NB4 (cell line): Measurements from ENCODE around the gene NAALADL2.
"Not testable (repeated sequence)": the region's sequence is repeated elsewhere in the genome, so short reads cannot be mapped to it uniquely, and the experiment has no call there.

Experiments
- DNase-seq: peaks from one replicate; pipeline ENCODE4 v3.0.0; 2010; ENCODE audit warnings: low read depth
- H3K4me3 ChIP-seq: one replicate; pipeline ENCODE4 v1.5.1; 2011; ENCODE audit warnings: mild to moderate bottlenecking, low read depth, low read length, moderate library complexity
- CTCF ChIP-seq: IDR thresholded peaks from one replicate; pipeline ENCODE4 v1.5.1; 2012; ENCODE audit warnings: low read depth, low read length
- MAX ChIP-seq: IDR thresholded peaks from 2 replicates; pipeline ENCODE4 v1.6.1; 2011; ENCODE audit warnings: low read depth, low read length
- MYC ChIP-seq: IDR thresholded peaks from 2 replicates; pipeline ENCODE4 v1.6.1; 2011; ENCODE audit warnings: low read depth, low read length
- POLR2A ChIP-seq: IDR thresholded peaks from 2 replicates; pipeline ENCODE4 v1.6.1; 2011; ENCODE audit warnings: mild to moderate bottlenecking; ENCODE audit not compliant: insufficient read length; ENCODE audit errors: extremely low read depth

NAALADL2 gene

GRCh38 chr3:175447521-175447920 lies 588.4 kb downstream of the NAALADL2 start:
- H3K4me3 ChIP-seq = no peak overlapping the region
- TF ChIP-seq MAX (no peak), POLR2A (no peak), CTCF (no peak), MYC (no peak)
- DNase-seq = no peak

DNA sequence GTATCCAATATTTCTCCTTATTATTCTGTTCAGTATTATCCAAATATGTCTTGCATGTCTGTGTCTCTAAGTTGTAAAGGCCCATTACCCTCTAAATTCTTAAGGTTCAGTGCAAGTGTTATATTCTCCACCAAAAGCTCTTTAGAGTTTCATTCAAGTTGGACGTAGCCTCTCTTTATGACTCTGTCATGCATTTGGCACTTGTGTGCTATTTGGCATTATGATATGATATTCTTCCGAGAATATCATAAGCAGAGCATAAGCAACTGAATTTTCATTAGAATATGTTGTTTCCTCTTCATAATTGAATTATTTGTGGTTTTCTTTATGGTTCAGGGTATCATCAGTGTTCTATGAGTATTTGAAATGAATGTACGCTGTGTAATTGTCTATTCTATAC lies 594.2 kb downstream of the NAALADL2 start:
- no peak overlapping the region for H3K4me3 ChIP-seq
- no peak for DNase-seq
- TF ChIP-seq CTCF (no peak), MAX (no peak), POLR2A (no peak), MYC (no peak)

- TF ChIP-seq CTCF (no peak), MYC (no peak), POLR2A (no peak), MAX (no peak)
- no peak overlapping the region for H3K4me3 ChIP-seq
- DNase-seq = no peak
Measured at GRCh38 chr3:175456466-175456865, 597.3 kb downstream of the NAALADL2 start.

GRCh38 chr3:175457301-175457700 lies 598.2 kb downstream of the NAALADL2 start:
- DNase-seq = no peak
- H3K4me3 ChIP-seq = no peak overlapping the region
- no peak for TF ChIP-seq POLR2A
- TF ChIP-seq MYC = no peak
- TF ChIP-seq CTCF = no peak
- TF ChIP-seq MAX = no peak

- not testable (repeated sequence) for H3K4me3 ChIP-seq, DNase-seq
Measured at GRCh38 chr3:175460849-175461399, 601.8 kb downstream of the NAALADL2 start.

GRCh38 chr3:175464362-175464761 lies 605.2 kb downstream of the NAALADL2 start:
- DNase-seq = no peak
- no peak overlapping the region for H3K4me3 ChIP-seq
- TF ChIP-seq POLR2A (no peak), MYC (no peak), MAX (no peak), CTCF (no peak)

GRCh38 chr3:175469124-175469523 lies 610.0 kb downstream of the NAALADL2 start:
- no peak overlapping the region for H3K4me3 ChIP-seq
- no peak for DNase-seq
- TF ChIP-seq MYC (no peak), CTCF (no peak), MAX (no peak), POLR2A (no peak)
